GM18873 (cell line): Measurements from ENCODE around the gene APOBEC3C.
"Not testable (repeated sequence)": the region's sequence is repeated elsewhere in the genome, so short reads cannot be mapped to it uniquely, and the experiment has no call there.

Source experiments
- ATAC-seq: cut with Tn5 transposase; IDR thresholded peaks from one replicate; pipeline ENCODE4 v1.9.1; 2021; ENCODE audit warnings: mild to moderate bottlenecking, moderate library complexity, moderate number of reproducible peaks; ENCODE audit not compliant: unreplicated experiment, low FRiP score

Gene APOBEC3C

DNA sequence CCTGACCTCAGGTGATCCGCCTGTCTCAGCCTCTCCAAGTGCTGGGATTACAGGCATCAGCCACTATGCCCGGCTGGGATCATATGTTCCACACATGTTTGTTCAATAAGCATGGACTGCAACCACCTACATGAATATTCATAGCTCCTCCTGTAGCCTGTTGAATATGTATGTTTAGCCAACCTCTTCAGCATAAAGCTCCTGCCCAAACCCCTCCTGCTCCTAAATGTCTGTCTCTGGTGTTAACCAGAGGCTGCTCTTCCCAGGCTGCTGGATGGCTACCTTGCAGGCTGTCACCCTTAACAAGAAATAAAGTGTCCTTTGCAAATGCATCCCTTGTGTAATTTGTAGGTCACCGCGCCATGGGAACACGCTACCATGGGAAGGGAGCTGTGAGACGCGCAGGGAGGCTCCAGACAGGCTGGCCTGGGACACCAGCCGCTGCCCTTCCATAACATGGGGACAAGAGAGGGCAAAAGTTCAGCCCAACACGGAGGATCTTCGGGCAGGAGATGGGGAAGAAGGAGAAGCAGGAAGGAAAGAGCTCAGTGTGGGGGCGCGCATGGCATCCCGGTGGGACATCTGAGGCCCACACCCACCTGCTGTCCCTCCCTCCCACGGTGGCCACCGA is 6.1 kb downstream of the APOBEC3C start:
- not testable (repeated sequence) for ATAC-seq

DNA sequence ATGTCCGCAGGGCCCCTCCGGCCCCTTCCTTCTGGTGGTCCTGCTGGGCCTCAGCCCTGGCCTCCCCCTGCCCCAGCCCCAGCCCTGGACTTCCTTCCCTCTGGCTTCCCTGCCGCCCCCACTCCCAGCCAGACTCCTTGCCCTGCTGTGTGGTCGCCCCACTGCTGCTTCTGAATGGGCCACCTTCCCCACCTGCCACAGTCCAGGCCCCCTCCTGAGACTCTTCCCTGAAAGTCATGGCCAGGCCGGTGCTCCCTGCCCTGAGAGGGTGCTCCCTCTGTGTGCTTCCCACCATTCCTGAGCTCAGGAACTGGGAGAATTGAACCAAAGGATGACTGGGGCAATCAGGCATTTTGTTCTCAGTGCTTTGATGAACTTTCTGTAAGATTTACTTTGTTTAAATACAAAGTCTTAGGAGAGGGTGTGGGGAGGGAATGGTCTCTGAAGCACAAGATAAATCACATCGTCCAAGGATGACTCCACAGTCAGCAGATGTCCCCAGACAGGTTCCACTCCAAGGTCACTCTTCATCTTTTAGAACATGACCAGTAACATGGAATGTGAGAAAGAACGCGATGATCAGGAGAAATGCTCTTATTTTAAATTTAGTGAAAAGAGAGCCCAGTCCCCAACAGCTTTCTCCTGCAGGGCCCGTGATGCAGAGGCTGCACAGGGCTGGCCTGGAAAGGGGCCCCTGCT is 7.6 kb downstream of the APOBEC3C start:
- ATAC-seq = no peak

DNA sequence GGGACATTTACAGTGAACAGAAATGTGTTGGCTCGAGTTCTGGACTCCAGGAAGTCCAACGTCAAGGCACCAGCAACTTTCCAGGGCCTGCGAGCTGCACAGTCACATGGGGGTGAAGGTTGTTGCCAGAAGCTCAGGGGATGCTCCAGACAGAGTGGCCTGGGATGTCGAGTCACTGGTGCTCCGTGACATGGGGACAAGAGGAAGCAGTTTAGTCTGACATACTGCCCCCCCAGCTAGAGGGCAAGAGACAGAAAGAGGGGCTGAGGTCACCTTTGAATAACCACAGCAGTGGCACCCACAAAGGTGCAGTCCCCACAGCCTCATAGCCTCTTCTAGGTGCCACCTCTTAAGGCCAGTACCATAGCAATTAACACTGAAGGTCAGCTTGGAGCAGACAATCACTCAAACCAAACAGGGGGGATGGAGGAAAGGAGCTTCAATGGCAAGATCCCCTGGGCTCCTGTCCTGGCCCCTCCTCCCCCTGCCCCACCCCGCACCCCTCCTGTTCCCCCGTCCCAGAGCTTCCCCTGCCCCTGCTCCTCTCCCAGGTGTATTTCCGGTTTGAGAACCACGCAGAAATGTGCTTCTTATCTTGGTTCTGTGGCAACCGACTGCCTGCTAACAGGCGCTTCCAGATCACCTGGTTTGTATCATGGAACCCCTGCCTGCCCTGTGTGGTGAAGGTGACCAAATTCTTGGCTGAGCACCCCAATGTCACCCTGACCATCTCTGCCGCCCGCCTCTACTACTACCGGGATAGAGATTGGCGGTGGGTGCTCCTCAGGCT is 10.7 kb downstream of the APOBEC3C start:
- no peak for ATAC-seq

DNA sequence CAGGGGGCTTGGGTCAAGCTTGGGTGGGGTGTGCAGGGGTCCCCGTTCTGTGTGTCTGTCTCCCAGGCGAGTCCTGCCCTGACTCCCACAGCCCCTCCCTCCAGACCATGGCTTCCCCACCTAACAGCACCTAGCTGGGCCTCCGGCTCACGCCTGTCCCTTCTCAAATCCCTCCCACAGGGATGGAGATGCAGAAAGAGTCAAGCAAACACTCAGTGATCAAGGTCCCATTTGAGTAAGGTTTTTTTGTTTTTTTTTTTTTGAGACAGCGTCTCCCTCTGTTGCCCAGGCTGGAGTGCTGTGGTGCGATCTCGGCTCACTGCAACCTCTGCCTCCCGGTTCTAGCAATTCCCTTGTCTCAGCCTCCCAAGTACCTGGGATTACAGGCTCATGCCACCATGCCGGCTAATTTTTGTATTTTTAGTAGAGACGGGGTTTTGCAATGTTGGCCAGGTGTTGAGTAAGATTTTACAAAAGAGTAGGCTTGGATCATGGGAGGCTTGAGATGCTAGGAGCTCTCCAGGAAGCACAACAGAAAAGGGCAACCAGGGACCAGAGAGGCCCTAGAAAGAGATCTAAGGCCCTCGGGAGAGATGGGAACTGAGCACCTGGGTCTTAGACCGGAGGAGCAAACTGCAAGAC is 12.6 kb downstream of the APOBEC3C start:
- no peak for ATAC-seq

DNA sequence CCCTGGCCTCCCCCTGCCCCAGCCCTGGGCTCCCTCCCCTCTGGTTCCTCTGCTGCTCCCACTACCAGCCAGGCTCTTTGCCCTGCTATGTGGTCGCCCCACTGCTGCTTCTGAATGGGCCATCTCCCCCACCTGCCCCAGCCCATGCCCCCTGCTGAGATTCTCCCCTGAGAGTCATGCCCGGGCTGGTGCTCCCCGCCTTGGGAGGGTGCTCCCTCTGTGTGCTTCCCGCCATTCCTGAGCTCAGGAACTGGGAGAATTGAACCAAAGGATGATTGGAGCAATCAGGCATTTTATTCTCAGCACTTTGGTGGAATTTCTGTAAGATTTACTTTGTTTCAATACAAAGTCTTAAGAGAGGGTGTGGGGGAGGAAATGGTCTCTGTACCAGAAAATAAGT is 13.7 kb downstream of the APOBEC3C start:
- ATAC-seq = no peak

DNA sequence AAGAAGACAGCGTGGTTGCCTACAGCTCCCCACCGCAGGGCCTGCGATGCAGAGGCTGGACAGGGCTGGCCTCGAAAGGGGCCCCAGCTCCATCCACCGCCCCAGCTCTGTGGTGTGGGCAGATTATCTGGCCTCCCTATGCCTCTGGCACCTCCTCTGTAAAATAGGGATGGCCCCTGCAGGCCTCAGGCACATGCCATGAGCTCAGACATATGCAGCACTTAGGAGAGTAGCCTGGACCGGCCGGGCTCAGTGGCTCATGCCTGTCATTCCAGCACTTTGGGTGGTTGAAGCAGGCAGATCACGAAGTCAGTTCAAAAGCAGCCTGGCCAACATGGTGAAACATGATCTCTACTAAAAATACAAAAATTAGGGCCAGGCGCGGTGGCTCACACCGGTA is 14.2 kb downstream of the APOBEC3C start:
- ATAC-seq = no peak

DNA sequence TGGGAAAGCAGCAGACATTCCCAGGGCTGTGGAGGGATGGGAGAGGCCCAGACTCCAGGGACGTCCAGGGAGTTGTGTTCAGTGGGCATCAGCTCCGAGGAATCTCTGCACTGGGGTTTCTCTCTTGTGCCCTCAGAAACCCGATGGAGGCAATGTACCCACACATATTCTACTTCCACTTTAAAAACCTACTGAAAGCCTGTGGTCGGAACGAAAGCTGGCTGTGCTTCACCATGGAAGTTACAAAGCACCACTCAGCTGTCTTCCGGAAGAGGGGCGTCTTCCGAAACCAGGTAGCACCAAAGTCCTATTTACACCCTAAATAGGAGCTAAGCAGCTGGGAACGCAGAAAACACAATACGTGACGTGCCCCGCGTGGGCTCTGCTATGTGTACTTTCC is 15.2 kb downstream of the APOBEC3C start:
- no peak for ATAC-seq

DNA sequence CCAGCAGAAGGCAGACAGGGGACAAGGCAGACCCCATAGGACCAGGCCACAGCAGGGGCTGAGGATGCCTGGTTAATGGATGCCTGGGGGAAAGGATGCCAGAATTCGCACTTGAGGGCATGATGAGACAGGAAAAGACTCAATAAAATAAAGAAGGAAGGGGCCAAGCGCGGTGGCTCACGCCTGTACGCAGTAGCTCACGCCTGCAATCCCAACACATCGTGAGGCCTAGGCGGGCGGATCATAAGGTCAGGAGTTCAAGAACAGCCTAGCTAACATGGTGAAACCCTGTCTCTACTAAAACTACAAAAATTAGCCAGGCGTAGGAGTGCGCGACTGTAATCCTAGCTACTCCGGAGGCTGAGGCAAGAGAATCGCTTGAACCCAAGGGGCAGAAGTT is 16.6 kb downstream of the APOBEC3C start:
- no peak for ATAC-seq

DNA sequence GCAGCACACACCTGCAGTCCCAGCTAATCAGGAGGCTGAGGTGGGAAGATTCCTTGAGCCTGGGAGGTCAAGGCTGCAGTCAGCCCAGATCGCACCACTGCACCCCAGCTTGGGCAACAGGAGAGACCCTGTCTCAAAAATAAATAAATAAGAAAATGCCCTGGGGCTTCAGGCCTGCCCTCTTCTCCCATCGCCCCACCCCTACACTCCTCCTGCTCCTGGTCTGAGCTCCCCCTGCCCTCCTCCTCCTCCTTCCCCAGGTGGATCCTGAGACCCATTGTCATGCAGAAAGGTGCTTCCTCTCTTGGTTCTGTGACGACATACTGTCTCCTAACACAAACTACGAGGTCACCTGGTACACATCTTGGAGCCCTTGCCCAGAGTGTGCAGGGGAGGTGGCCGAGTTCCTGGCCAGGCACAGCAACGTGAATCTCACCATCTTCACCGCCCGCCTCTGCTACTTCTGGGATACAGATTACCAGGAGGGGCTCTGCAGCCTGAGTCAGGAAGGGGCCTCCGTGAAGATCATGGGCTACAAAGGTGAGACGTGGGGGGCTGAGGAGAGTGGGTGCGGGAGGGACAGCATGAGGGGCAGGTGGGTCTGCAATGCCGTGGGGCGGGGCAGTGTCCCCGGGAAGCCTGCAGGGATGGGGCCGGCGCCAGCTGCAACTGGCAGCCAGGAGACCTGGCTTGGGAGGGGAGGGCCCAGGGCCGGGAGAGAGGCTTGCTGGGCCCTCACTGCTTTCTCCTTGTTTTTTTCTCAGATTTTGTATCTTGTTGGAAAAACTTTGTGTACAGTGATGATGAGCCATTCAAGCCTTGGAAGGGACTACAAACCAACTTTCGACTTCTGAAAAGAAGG is 17.6 kb downstream of the APOBEC3C start:
- ATAC-seq = not testable (repeated sequence)

DNA sequence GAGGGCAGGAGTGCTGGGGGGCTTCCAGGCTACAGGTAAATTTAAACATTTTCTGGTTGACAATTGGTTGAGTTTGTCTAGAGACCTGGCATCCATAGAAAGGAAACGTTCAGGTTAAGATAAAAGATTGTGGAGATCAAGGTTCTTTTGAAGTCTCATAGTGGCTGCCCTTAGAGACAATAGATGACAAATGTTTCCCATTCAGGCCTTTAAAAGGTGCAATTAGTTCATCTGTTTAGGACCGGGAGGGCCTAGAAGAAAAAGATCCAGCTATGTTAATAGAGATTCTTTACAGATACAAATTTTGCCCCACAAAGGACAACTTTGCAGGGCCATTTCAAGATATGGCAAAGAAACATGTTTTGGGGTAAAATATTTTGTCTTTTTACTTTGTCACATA is 23.0 kb downstream of the APOBEC3C start:
- not testable (repeated sequence) for ATAC-seq

DNA sequence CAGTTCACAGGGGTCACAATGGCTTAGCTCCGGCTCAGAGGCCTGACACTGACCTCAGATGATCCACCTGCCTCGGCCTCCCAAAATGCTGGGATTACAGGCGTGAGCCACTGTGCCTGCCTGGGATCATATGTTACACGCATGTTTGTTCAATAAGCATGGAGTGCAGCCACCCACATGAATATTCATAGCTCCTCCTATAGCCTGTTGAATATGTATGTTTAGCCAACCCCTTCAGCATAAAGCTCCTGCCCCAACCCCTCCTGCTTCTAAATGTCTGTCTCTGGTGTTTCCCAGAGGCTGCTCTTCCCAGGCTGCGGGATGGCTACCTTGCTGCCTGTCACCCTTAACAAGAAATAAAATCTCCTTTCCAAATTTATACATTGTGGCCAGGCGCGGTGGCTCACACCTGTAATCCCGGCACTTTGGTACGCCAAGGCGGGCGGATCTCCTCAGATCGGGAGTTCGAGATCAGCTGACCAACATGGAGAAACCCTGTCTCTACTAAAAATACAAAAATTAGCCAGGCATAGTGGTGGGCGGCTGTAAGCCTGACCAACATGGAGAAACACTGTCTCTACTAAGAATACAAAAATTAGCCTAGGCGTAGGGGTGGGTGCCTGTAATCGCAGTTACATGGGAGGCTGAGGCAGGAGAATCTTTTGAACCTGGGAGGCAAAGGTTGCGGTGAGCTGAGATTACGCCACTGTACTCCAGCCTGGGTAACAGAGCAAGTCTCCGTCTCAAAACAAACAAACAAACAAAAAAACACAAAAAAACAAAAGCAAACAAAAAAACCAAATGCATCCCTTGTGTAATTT is 25.5 kb downstream of the APOBEC3C start:
- no peak for ATAC-seq

DNA sequence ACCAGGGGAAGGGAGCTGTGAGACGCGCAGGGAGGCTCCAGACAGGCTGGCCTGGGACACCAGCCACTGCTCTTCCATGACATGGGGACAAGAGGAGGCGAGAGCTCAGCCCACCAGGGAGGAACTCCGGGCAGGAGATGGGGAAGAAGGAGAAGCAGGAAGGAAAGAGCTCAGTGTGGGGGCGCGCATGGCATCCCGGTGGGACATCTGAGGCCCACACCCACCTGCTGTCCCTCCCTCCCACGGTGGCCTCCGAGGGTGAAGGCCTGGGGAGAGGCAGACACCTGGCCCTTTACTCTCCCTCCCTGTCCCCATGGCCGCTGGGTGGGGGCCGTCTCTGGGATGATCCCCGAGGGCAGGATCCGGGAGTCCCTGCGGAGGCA is 26.1 kb downstream of the APOBEC3C start:
- ATAC-seq = not testable (repeated sequence)

DNA sequence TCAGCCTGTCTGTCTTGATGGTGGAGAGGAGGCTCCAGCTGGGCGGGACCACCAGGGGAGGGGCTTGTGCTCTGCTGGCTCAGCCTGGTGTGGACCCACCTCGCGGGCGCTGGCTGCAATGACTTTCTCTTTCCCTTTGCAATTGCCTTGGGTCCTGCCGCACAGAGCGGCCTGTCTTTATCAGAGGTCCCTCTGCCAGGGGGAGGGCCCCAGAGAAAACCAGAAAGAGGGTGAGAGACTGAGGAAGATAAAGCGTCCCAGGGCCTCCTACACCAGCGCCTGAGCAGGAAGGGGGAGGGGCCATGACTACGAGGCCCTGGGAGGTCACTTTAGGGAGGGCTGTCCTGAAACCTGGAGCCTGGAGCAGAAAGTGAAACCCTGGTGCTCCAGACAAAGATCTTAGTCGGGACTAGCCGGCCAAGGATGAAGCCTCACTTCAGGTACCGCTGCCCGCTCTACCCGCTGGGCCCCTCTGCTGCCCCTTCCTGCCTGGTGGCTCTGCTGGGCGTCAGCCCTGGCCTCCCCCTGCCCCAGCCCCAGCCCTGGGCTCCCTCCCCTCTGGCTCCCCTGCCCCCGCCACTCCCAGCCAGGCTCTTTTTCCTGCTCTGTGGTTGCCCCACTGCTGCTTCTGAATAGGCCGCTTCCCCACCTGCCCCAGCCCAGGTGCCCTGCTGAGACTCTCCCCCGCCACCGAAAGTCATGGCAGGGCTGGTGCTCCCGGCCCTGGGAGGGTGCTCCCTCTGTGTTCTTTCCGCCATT is 26.7 kb downstream of the APOBEC3C start, which contains the start of gene APOBEC3F:
APOBEC3F (plus strand) TSS at position 327 of the 759 bp plus-strand sequence; CDS start at position 424, 97 bp downstream.
- peak; percentile 91 for ATAC-seq

DNA sequence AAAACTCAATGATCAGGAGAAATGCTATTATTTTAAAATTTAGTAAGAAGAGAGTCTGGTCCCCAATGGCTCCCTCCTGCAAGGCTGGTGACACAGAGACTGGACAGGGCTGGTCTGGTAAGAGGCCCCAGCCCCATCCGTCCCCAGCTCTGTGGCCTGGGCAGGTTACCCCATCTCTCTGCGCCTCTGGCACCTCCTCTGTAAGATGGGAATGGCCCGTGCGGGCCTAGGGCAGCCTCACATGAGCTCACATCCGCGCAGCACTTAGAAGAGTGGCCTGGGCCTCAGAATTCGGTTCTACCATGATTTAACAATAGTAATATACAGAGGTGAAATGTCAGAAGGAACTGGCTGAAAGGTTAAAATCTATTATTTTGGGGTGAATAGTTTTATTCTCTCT is 27.9 kb downstream of the APOBEC3C start:
- no peak for ATAC-seq

DNA sequence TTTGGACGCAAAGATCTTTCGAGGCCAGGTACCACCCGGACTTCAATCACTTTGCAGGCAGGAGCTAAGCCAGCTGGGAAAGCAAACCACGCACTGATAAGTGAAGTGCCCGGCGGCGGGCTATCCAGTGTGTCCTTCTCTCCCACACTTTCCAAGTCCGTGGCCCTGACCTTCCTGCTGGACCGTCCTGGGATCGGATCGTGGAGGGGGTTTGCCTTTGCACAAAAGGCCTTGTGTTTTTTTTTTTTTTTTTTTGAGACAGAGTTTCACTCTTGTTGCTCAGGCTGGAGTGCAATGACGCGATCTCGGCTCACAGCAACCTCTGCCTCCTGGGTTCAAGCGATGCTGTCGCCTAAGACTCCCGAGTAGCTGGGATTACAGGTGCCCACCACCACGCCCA is 29.0 kb downstream of the APOBEC3C start:
- not testable (repeated sequence) for ATAC-seq

DNA sequence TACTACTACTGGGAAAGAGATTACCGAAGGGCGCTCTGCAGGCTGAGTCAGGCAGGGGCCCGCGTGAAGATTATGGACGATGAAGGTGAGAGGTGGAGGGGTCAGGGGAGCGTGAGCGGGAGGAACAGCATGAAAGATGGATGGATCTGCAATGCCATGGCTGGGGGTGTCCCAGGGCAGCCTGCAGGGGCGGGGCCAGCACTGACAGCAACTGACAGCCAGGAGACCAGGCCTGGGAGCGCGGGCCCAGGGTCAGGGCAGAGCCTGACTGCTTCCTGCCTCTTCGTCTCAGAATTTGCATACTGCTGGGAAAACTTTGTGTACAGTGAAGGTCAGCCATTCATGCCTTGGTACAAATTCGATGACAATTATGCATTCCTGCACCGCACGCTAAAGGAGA is 31.1 kb downstream of the APOBEC3C start:
- ATAC-seq = not testable (repeated sequence)

DNA sequence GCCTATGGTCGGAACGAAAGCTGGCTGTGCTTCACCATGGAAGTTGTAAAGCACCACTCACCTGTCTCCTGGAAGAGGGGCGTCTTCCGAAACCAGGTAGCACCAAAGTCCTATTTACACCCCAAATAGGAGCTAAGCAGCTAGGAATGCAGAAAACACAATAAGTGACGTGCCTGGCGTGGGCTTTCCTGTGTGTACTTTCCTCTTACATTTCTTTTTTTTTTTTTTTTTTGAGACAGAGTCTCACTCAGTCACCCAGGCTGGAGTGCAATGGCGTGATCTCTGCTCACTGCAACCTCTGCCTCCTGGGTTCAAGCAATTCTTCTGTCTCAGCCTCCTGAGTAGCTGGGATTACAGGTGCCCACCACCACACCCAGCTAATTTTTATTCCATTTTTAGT is 35.4 kb downstream of the APOBEC3C start:
- ATAC-seq = not testable (repeated sequence)

DNA sequence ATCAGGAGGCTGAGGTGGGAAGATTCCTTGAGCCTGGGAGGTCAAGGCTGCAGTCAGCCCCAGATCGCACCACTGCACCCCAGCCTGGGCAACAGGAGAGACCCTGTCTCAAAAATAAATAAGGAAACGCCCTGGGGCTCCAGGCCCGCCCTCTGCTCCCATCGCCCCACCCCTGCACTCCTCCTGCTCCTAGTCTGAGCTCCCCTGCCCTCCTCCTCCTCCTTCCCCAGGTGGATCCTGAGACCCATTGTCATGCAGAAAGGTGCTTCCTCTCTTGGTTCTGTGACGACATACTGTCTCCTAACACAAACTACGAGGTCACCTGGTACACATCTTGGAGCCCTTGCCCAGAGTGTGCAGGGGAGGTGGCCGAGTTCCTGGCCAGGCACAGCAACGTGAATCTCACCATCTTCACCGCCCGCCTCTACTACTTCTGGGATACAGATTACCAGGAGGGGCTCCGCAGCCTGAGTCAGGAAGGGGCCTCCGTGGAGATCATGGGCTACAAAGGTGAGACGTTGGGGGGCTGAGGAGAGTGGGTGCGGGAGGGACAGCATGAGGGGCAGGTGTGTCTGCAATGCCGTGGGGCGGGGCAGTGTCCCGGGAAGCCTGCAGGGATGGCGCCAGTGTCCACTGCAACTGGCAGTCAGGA is 37.9 kb downstream of the APOBEC3C start:
- ATAC-seq = not testable (repeated sequence)
